Kidney (tissue), 14 donors: ENCODE measurements around the gene PCID2. TPM values are rescaled to one million over a fixed set of nuclear protein-coding genes. Genes with fewer than 3 reads are reported as not detected.
A peak's percentile ranks its signal among the peaks of the same experiment; 100 is the strongest.

ENCODE experiments used
- DNase-seq, 5 donors: peaks; one replicate each; pipeline ENCODE4 v3.0.0-alpha.2; 2013 to 2020
- FAIRE-seq: peaks from 2 replicates; lab custom pipeline; 2012; peaks lifted over from hg19 to GRCh38; lab: Jason Lieb, UNC
- H3K27ac ChIP-seq, 2 donors: one replicate each; pipeline ENCODE4 v1.7.0; 2013; ENCODE audit warnings: low read depth in 2 of 2, low read length in 2 of 2, inconsistent platforms in 1 of 2
- H3K27me3 ChIP-seq: one replicate; pipeline ENCODE4 v1.7.1; 2013; ENCODE audit warnings: low read length, inconsistent platforms; ENCODE audit not compliant: control insufficient read depth, insufficient read depth
- H3K36me3 ChIP-seq, 3 donors: one replicate each; pipeline versions ENCODE4 v1.7.0 to v1.7.1; 2013; ENCODE audit warnings: low read length in 3 of 3, control low read depth in 1 of 3, inconsistent platforms in 1 of 3; ENCODE audit not compliant: insufficient read depth in 3 of 3, control insufficient read depth in 2 of 3
- H3K4me1 ChIP-seq, 3 donors: one replicate each; pipeline versions ENCODE4 v1.7.0 to v1.7.1; 2013; ENCODE audit warnings: low read length in 3 of 3, inconsistent platforms in 1 of 3, low read depth in 1 of 3; ENCODE audit not compliant: control insufficient read depth in 2 of 3, insufficient read depth in 2 of 3
- H3K4me3 ChIP-seq, 3 donors: one replicate each; pipeline versions ENCODE4 v1.7.0 to v1.8.1; 2013; ENCODE audit warnings: low read length in 3 of 3, control low read depth in 1 of 3, inconsistent platforms in 1 of 3
- H3K9ac ChIP-seq, 3 donors: one replicate each; pipeline versions ENCODE4 v1.7.0 to v1.7.1; 2013; ENCODE audit warnings: low read length in 3 of 3, control low read depth in 1 of 3, inconsistent platforms in 1 of 3
- H3K9me3 ChIP-seq, 3 donors: one replicate each; pipeline versions ENCODE4 v1.7.0 to v1.7.1; 2013; ENCODE audit warnings: low read length in 3 of 3, control low read depth in 1 of 3, inconsistent platforms in 1 of 3; ENCODE audit not compliant: control insufficient read depth in 2 of 3, insufficient read depth in 1 of 3
- intact Hi-C: fragments of 100-400 bp; cut with DNase I; formaldehyde crosslinking; loops from one replicate; pipeline ENCODE4 v1.11.1; 2022
- polyA plus RNA-seq: library from polyadenylated mRNA; stranded (reverse); fragments of 350-450 nt; fragmentation: Illumina TruSeq; extraction: RNeasy Lipid Tissue Mini Kit (QIAGEN cat#74804); gene quantifications from one replicate; pipeline ENCODE4 v1.2.3, GENCODE V29; 2014; ENCODE audit warnings: low read depth, low replicate concordance; ENCODE audit not compliant: insufficient read depth
- total RNA-seq: library from RNA; stranded (reverse); fragmentation: NEBNext Ultra II Directional; extraction: Animal tissue kit (Norgen Biotek cat#: 25700); gene quantifications from one replicate; pipeline ENCODE4 v1.2.1, GENCODE V29; 2021
- TF ChIP-seq, protein P1 (sequence below): IDR thresholded peaks from 3 replicates; pipeline ENCODE4 v1.5.1; 2012; ENCODE audit warnings: mild to moderate bottlenecking, moderate library complexity, borderline replicate concordance; ENCODE audit not compliant: insufficient read depth; ENCODE audit errors: extremely low read depth
- donor health status: control.
- donor health status: control.
- donor health status: control.
- donor health status: control.
- donor health status: control.
- donor health status: DM: yes; HTN: yes; CAD: no.
- donor health status: Normal renal cell carcinoma (clear cell type).

PCID2 gene
- total and polyA plus RNA-seq, 2 donors from 2014 or later, result 22.9 to 34.9 TPM

DNA sequence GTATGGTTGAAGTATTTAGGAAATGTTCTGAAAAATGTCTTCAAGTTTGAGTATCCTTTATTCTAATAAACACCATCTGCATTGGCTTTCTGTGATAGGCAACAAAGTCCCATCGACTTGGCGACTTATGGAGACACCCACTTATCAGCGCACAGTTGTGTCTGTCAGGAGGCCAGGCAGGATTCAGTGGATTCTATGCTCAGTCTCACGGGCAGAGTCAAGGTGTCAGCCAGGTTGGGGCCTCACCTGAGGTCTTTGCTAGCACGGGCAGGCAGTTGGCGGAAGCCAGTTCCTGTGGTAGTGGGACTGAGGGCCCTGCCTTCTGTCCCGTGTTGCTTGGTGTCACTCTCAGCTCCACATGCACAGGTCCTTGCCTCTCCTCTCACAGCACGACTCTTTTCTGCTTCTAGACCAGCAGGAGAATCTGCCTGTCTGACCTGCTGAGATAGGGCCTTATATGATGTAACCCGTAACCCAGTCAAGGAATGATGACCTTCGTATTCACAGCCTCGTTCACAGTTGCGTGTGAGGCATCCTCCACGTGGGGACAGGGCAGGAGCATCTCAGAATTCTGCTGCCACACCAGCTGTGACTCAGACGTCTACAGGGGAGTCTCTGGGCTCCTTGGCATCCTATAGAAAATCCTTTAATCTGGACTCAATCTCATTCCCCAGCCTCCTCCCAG lies 10.9 kb upstream of the PCID2 start:
- TF ChIP-seq, protein P1, sequence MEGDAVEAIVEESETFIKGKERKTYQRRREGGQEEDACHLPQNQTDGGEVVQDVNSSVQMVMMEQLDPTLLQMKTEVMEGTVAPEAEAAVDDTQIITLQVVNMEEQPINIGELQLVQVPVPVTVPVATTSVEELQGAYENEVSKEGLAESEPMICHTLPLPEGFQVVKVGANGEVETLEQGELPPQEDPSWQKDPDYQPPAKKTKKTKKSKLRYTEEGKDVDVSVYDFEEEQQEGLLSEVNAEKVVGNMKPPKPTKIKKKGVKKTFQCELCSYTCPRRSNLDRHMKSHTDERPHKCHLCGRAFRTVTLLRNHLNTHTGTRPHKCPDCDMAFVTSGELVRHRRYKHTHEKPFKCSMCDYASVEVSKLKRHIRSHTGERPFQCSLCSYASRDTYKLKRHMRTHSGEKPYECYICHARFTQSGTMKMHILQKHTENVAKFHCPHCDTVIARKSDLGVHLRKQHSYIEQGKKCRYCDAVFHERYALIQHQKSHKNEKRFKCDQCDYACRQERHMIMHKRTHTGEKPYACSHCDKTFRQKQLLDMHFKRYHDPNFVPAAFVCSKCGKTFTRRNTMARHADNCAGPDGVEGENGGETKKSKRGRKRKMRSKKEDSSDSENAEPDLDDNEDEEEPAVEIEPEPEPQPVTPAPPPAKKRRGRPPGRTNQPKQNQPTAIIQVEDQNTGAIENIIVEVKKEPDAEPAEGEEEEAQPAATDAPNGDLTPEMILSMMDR, result no peak
- H3K9ac ChIP-seq, result no peak overlapping the region
- intact Hi-C loops, result no loop called here
- H3K36me3 ChIP-seq, result peaks cover 2 to 25% (median 10%) of the 10 kb centered on the region in 3 donors
- no peak overlapping the region for H3K4me3 ChIP-seq
- FAIRE-seq (no peak), DNase-seq (no peak)
- no peaks in the 10 kb centered on the region for H3K9me3 ChIP-seq
- no peak overlapping the region for H3K27ac ChIP-seq
- H3K27me3 ChIP-seq, result no peaks in the 10 kb centered on the region
- peaks cover 0 to 22% (median 13%) of the 10 kb centered on the region in 3 donors for H3K4me1 ChIP-seq

DNA sequence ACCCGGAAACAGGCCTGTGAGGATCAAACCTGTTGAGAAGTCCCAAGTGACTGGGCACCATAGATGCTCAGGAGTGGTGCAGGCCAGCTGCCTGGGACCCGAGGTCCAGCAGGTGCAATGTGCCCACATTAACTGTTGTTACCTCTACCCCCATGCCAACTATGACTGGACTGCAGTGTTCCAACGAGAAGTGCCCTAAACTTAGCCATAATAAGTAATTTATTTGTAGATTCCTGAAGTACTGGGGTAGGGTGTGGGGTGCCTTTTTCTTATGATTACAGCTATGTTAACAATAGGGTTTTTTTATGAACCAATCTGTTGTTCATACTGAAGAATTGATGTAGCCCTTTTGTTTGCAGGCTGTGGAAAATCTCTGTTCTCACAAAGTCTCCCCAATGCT lies 10.1 kb upstream of the PCID2 start:
- Histone ChIP-seq H3K9ac (no peak overlapping the region), H3K4me3 (no peak overlapping the region), H3K27ac (no peak overlapping the region), H3K27me3 (no peaks in the 10 kb centered on the region), H3K36me3 (peaks cover under 1 to 20% (median 10%) of the 10 kb centered on the region in 3 donors), H3K4me1 (peaks cover 0 to 22% (median 13%) of the 10 kb centered on the region in 3 donors), H3K9me3 (no peaks in the 10 kb centered on the region)
- intact Hi-C loops, result no loop called here
- FAIRE-seq (no peak), DNase-seq (no peak)
- TF ChIP-seq, protein P1, result no peak

DNA sequence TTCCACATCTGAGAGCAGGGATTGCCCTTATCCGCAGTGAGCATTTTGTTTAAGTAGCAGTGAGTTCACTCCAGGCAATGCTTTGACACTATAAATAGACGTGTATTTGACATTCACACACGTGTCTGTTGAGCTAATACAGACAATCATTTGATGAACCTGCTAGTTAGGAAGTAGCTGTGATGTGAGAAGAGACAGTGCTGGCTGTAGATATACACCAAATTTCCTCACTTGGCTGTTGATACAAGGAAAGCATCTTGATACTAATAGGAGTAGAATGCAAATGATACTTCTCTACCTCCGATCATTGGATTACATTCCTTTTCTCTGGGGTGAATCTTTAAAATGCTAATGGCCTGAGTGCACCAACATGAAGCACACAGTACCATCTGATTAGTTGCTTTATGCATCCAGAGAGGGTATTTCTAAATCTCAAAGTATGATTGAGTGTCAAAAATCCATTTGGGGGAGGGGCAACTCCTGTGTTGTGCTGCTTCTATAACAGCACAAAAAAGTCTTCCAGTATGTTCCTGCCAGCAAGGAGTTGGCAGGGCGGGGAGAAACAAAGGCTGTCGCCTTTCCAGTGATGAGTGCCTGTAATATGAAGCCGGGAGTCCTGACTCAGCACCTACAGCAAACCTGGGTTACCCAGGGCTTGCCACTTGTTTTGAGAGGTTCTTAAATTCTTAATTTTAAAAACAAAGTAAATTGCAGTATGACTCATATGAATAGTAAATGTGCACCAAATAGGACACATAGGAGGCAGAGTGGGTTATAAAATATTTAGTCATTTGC lies 8.0 kb upstream of the PCID2 start:
- DNase-seq (peak in 3 of 5 donors; percentile 41 to 51 (median 51)), FAIRE-seq (no peak)
- TF ChIP-seq, protein P1, result no peak
- H3K36me3 ChIP-seq, result peaks cover 0 to 12% (median 3%) of the 10 kb centered on the region in 3 donors
- intact Hi-C loops, result no loop called here
- no peak overlapping the region for H3K9ac ChIP-seq
- peaks cover 0 to 22% (median 13%) of the 10 kb centered on the region in 3 donors for H3K4me1 ChIP-seq
- H3K9me3 ChIP-seq, result no peaks in the 10 kb centered on the region
- no peak overlapping the region for H3K4me3 ChIP-seq
- H3K27ac ChIP-seq, result peak overlapping the region; percentile 1 to 20
- no peaks in the 10 kb centered on the region for H3K27me3 ChIP-seq
